NCI-H187 (cell line): Measurements from ENCODE around the gene INO80.
"Not testable (repeated sequence)": the region's sequence is repeated elsewhere in the genome, so short reads cannot be mapped to it uniquely, and the experiment has no call there.

Experiments
- DNase-seq, 2 experiments: peaks; one replicate each; lab custom pipeline; 2025; lab: John Stamatoyannopoulos, UW

Gene INO80

DNA sequence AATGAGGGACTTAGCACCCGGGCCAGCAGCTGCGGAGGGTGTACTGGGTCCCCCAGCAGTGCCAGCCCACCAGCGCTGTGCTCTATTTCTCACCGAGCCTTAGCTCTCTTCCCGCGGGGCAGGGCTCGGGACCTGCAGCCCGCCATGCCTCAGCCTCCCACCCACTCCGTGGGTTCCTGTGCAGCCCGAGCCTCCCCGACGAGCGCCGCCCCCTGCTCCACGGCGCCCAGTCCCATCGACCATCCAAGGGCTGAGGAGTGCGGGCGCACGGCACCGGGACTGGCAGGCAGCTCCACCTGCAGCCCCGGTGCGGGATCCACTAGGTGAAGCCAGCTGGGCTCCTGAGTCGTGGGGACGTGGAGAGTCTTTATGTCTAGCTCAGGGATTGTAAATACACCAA, 154.3 kb downstream of the INO80 start:
- DNase-seq, result not testable (repeated sequence)

- no peak for DNase-seq
These were observed 155.2 kb downstream of the INO80 start for GRCh38 chr15:40960925-40961324.

DNA sequence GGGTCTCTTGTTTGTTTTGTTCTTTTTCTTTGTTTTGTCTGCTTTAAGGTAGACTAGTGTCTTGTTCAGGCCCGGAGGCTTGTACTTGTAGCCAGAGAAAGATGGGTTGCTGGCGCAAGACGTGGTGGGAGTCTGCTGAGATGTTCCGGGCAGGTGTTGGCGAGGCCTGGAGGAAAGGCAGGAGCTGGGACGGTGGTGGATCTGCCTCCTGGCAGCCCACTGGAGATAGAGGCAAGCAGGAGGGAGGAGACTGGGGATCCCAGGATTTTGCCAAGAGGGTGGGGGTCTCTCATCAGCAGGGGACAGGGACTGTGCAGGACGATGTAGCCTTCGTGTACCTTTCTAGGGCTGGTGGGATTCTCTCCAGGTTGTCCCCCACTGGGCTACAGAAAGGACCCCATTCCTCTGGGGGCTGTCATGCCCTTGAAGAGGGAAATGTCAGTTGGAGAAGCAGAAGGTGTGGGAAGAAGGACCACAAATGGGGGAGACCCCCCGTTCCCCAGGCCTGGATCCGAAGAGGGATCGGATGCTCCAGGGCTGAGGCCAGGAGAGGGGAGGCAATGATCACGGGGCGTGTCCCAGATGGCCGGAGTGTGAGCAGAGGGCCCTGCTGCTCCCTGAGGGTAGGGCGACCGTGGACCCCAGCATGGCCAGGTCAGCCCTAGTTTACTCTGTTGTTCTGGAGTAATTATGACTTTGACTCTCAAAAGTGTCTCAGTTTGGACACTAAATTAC, 155.8 kb downstream of the INO80 start:
- no peak for DNase-seq

GRCh38 chr15:40959331-40960141, 156.5 kb downstream of the INO80 start:
- no peak for DNase-seq

DNA sequence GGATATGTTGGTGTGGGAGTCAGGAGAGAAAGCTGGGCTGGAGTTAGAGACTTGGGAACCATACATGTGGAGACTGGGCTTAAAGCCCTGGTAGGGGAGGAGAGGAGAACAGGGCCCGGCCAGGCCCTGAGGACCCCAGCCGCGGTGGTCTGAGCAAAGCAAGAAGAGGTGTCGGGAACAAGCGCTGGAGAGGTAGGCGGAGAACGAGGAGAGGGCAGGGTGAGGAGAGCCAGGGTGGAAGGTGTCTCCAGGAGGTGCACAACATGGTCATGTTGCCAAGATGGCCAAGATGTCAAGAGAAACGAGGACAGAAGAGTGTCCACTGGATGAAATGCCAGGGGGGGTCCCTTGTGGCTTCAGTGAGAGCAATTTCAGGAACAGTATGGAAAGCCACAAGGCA, 157.4 kb downstream of the INO80 start:
- no peak for DNase-seq

DNA sequence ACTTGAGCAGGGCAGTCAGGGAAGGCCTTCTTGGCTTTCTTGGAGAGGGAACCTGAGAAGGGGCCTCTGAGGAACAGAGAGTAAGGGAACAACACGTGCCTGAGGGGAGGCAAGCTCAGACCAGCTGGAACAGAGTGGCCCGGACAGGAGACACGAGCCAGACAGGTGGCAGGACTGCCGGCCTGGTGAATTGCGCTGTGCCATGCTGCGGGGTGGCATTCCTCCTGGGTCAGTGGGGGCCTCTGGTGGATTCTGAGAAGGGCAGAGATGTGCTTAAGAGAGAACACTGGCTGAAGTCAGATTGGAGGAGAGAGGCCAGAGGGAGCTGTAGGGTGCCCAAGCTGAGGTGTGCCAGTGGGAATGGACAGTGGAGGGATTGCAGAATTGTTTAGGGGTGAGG, 157.9 kb downstream of the INO80 start:
- DNase-seq, result no peak

DNA sequence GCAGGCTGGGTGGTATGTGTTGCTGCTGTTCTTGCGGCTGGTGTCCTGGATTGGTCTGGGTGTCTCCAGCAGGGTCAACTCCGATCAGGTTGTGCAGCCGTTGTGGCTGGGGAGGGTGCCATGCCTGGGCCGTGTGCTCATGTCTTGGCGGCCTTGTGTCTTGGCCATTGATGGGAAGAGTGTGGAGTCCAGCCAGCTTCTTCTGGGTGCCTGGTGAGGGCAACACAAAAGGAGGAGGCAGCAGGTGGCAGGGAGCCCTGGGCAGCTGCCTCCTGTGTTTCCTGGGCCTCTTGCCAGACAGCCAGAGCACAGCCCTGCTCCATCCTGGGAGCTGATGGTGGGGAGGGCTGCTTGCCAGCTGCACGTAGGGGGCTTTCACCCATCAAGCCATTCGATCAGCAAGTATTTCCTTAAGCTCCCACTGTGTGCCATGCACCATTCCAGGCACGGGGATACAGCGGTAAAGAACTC, 158.5 kb downstream of the INO80 start:
- no peak for DNase-seq

- DNase-seq, result no peak
These were observed 159.0 kb downstream of the INO80 start for GRCh38 chr15:40957041-40957555.

DNA sequence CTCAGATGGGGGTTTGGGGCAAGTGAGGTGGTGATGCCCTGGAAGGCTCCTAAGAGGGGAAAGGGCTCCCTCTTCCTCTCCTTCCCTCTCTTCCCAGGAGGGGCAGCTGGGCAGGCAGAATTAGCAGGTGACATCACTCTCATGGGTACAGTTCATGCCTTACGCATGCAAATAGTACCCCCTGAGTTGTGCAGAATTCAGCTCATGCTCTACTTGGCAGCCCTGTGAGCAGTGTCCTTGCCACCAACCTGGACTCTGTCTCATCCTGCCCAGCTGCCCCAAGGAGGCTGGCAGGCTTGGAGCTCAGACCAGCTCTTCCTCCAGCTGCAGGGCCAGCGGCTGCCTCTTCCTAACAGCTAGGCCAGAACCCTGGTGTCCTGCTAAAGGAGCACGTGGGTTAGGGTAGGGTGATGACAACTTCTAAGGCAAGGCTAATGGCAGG, 159.5 kb downstream of the INO80 start:
- DNase-seq, result no peak

DNA sequence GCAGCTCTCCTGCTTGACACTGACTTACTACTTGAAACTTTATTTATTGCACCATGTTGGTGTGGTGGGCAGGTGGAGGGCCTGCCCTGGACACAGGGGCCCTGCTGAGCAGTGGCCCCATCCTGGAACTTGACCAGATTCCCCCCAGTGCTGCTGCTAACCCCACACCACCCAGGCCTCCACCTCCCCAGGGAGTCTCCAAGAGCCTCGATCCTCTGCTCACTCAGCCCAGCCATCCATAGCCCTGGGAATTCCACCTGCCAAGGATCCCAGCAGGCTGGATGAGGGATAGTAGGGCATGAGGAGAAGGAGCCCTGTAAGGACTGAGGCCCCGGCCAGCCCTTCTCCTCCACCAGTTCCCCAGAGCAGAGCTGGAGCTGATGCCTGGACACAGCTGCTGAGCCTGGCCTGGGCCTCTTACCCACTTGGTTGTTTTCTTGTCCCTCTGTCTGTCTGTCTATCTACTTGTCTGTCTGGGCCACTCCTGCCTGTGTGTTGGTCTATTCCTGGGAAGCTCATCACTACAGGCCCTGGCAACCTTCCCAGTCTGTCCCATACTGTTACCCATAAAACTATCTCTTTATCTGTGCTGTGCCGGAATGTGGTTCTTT, 160.0 kb downstream of the INO80 start:
- DNase-seq, result no peak

GRCh38 chr15:40955141-40955903, 160.8 kb downstream of the INO80 start:
- DNase-seq, result no peak

- not testable (repeated sequence) for DNase-seq
These were observed 161.8 kb downstream of the INO80 start for GRCh38 chr15:40954158-40954848.

- DNase-seq, result no peak
These were observed 162.4 kb downstream of the INO80 start for GRCh38 chr15:40953713-40954074.

DNA sequence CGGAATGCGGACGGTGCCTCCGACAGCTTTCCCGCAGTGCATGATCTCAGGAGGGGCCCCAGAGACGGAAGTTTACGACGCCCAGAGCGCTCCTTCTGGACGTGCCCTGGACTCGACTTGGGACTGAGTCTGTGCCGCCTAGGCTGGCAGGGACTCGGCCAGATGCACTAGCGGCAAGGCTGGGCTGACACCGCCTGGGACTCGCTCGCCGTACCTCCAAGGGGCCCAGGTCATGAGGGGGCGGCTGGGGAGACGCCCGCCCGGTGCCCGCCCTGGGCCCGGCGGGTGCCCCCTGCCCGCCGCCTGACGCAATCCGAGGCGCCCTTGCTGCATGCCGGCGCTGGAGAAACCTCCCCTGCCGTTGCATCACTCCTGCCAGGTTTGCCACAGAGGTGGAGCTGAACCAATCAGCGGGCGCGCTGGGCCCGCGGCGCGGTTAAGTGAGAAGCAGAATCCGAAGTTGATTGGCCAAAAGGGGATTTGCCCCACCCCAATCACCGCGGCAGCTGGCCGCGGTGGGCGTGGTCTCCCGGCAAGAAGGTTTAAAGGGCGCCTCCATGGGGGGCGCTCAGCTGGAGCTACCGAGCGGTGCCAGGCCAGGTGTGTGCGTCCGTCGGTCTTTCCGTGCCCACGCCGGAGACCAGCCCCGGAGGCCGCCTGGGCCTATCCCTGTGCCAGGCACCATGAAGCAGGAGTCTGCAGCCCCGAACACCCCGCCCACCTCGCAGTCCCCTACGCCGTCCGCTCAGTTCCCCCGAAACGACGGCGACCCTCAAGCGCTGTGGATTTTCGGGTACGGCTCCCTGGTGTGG, 163.0 kb downstream of the INO80 start, which contains the start of gene CHAC1:
Gene CHAC1, plus strand, starts transcription at position 571 of the 812 bp plus-strand sequence. Its CDS starts 113 bp downstream, at position 684.
- DNase-seq, result peak; percentile 66 to 77

GRCh38 chr15:40952301-40952900, 163.7 kb downstream of the INO80 start:
- no peak for DNase-seq

- DNase-seq, result no peak
These were observed 164.3 kb downstream of the INO80 start for GRCh38 chr15:40951764-40952163.

- no peak for DNase-seq
These were observed 166.3 kb downstream of the INO80 start for GRCh38 chr15:40949756-40950207.

DNA sequence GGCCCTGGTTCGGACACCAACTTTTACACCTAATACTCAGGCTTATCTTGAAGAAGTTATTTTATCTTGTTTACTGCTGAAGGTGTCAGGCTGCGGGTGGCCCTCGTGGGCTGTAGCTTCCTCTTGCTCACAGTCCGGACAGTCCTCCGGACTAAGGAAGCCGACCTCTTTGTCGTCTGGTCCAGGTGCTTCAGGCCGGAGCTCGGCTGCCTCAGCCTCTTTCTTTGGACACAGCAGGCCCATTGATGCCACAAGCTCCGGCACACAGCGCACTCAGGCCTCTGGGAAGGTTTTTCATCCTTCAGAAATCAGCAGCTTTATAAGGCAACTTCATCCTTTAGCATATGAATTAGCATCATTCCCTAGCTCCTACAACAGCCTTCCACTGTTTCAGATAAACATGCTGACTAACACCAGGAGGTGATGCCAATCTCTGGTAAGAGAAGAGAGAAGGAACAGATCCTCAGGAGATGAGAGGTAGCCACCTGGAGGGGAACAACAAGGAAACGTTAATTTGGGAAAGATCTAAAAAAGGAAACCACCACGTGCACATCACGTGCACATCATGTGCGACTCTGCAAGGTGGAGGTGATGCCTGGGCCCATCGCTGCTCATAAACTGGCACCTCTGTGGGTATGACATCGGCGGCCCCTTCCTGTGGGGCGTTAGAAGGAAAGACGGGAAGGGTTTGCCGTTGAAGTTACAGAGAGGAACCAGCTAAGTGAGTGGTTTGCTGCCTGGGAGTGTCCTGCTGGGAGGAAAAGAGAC, 167.2 kb downstream of the INO80 start:
- DNase-seq, result no peak
